Activated T-helper 2 cell treated with anti-CD3 and anti-CD28 coated beads, Interferon-gamma antibody, Interleukin-2, Interleukin-4, amounts not matched to agents 10 μg/mL and 5 μg/mL and 100 μg/mL, durations not matched to agents 14 hours and 24 hours and 36 hours (primary cell): ENCODE results near the gene CFAP46. TPM values are rescaled to one million over a fixed set of nuclear protein-coding genes. Genes with fewer than 3 reads are reported as not detected.

Source experiments
- DNase-seq: peaks from one replicate; pipeline ENCODE4 v3.0.0; 2021; ENCODE audit warnings: low spot score
- H3K27ac Mint-ChIP-seq: one replicate; pipeline ENCODE4 v1.8.0; 2021; ENCODE audit warnings: mixed read lengths
- H3K27me3 Mint-ChIP-seq: one replicate; pipeline ENCODE4 v1.8.0; 2021; ENCODE audit warnings: low read depth, mixed read lengths
- H3K36me3 Mint-ChIP-seq: one replicate; pipeline ENCODE4 v1.8.0; 2021; ENCODE audit warnings: low read depth, mixed read lengths
- H3K4me1 Mint-ChIP-seq: one replicate; pipeline ENCODE4 v1.8.0; 2021; ENCODE audit warnings: low read depth, mixed read lengths
- H3K4me3 Mint-ChIP-seq: one replicate; pipeline ENCODE4 v1.8.0; 2021; ENCODE audit warnings: low read depth, mild to moderate bottlenecking, moderate library complexity, mixed read lengths
- H3K9me3 Mint-ChIP-seq: one replicate; pipeline ENCODE4 v1.8.0; 2021; ENCODE audit warnings: mixed read lengths
- intact Hi-C: fragments of 100-400 bp; cut with micrococcal nuclease; formaldehyde crosslinking; loops from one replicate; pipeline ENCODE4 v1.15.1; 2023
- total RNA-seq: library from RNA; stranded (reverse); gene quantifications from 2 replicates; pipeline ENCODE4 v1.2.3, GENCODE V29; 2022

Gene CFAP46
- total RNA-seq, 1 donor from 2014 or later: not detected

DNA sequence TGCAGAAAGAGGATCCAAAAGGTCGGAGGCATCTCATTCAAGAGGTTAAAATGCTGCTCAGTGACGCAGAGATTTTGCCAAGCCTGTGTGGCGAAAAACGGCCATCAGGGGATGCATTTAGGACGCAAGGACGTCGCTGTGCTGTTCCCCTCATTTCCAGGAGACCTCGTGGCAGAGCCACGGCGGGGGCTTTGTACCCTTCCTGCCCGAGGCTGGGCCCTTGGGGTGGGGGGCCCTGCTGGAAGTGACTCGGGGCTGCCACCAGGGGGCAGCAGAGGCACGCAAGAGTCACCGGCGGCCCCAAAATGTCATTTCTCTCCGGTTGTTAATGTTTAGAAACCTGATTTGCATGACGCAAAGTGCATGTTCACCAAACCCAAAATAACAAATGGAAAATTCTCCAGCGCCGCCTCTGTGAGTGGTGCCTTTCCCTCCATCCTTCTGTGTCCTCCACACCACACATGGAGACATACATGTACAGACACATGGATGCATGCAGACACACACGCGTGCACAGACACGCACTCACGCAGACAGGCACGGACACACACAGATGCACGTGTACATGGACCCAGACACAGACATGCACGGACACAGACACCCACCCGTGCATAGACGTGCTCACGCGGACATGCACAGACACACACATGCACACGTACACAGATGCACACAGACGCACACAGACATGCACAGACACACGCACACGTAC lies 105.4 kb downstream of the CFAP46 start:
- intact Hi-C loops: no loop called here
- no peaks in the 10 kb centered on the region for H3K36me3 Mint-ChIP-seq
- H3K4me3 Mint-ChIP-seq: no peak overlapping the region

DNA sequence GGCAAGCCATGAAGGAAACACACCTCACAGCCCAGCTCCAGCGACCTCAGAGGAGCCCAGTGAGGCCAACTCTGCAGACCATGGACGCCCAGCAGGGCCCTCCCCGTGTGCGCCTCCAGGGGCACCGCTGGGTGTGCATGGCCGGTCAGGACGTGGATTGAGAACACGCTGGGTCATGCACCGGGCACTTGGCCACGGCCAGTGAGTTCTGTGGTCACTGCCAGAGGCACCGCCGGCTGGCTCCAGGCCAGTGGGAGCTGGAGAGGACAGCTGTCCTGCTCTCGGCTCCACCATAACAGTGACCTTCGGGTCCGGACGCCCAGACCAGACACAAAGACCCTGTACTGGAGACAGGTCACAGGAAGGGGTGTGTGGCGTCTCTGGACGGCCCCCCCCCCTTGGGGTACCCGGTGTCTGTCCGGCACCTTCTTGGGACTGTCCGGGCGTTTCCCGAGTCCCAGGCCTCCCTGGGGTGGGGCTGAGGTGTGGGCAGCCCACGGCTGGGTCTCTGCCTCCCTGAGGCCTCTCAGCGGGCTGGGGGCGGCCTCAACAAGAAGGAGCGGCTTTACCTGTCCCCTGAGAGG lies 106.0 kb downstream of the CFAP46 start:
- DNase-seq: no peak
- H3K36me3 Mint-ChIP-seq: no peaks in the 10 kb centered on the region
- H3K4me3 Mint-ChIP-seq: no peak overlapping the region
- no peaks in the 10 kb centered on the region for H3K4me1 Mint-ChIP-seq
- intact Hi-C loops: no loop called here
- H3K27ac Mint-ChIP-seq: no peak overlapping the region
- no peaks in the 10 kb centered on the region for H3K9me3 Mint-ChIP-seq
- H3K27me3 Mint-ChIP-seq: peaks cover 2% of the 10 kb centered on the region

More for the DNA sequence above, 105.4 kb downstream of the CFAP46 start:
- Mint-ChIP-seq H3K27me3 (no peaks in the 10 kb centered on the region), H3K9me3 (peaks cover 2% of the 10 kb centered on the region), H3K27ac (no peak overlapping the region), H3K4me1 (no peaks in the 10 kb centered on the region)
- DNase-seq: no peak

DNA sequence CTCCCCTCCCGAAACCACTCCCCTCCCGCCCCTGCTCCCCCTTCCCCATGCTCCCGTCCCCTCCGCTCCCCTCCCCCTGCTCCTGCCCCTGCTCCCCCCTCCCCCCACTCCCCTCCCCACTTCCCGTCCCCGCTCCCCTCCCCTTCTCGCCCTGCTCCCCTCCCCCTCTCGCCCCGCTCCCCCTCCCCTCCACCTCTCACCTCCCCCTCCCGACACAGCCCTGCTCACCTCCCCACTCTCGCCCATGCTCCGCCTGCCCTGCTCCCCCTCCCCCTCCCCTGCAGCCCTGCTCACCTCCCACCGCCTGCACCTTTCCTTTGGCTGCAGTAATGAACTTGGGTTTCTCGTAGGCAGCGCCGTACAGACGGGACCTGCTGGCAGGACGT lies 106.5 kb downstream of the CFAP46 start:
- Mint-ChIP-seq H3K9me3 (no peaks in the 10 kb centered on the region), H3K4me1 (no peaks in the 10 kb centered on the region), H3K27me3 (peaks cover 2% of the 10 kb centered on the region), H3K27ac (no peak overlapping the region), H3K4me3 (no peak overlapping the region), H3K36me3 (no peaks in the 10 kb centered on the region)
- intact Hi-C loops: no loop called here
- DNase-seq: no peak

DNA sequence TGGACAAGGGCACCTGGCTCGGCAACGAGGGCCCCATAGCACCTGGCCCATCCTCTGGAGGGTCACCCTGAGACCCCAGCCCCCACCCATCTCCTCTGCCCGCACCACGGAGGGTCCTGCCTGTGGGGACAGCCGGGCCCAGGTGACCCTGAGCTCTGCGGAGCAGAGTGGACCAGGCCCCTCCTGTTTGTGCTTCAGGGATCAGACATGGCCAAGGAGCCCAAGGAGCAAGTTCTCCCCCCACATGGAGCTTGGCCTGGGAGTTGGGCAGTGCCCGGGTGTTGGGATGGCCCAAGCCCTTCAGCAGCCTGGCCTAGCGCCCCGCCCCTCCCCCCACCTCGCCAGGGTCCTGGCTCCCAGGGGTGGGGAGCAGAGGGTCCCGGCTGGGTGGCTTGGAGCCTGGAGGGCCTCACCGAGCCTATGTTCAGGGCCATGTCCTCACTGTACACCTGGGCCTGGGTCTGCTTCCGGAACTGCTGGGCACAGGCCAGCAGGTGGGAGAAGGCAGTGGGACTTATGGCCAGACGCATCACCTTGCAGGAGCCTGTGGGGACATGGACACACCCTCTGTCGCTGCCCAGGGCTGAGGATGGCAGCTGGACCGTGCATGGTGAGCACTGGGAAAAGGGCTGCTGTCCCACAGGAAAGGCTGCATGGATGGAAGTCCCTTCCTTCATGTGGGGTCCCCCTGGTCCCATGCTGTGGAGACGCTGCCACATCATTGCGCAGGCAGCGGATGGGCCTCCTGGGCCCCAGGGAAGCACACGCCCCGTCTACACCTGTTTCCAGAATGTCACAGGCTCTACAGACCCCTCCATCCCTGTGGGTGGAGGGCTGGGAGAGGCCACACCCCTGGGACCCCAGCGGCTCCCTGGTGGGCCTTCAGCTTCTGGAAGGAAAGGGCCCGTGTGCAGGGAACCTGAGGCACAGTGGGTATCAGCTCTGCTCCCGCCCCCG lies 107.2 kb downstream of the CFAP46 start:
- no peak for DNase-seq

DNA sequence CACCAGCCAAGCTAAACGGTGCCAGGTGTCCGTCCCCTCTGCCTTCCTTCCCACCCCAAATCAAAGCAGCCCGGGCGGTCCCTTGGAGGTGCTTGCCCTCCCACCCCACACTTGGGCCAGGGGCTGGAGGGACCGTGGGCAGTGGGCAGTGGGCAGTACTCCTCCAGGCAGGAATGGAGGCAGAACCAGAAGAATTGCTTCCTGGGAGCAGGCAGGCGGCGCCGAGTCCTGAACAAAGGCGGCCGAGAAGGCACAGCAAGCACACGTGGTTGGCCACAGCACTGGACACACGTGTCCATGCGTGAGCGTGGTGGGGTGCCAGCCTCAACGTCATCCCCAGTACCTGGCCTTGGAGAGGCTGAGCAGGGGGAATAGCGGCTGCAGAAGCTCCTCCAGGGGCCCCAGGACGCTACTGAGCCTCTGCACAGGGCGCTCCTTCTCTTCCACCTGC lies 108.0 kb downstream of the CFAP46 start:
- intact Hi-C loops: no loop called here

More for the DNA sequence above, 107.2 kb downstream of the CFAP46 start:
- Mint-ChIP-seq H3K4me1 (no peaks in the 10 kb centered on the region), H3K4me3 (no peak overlapping the region), H3K27ac (no peak overlapping the region), H3K9me3 (no peaks in the 10 kb centered on the region), H3K36me3 (no peaks in the 10 kb centered on the region), H3K27me3 (peaks cover 2% of the 10 kb centered on the region)
- intact Hi-C loops: no loop called here

DNA sequence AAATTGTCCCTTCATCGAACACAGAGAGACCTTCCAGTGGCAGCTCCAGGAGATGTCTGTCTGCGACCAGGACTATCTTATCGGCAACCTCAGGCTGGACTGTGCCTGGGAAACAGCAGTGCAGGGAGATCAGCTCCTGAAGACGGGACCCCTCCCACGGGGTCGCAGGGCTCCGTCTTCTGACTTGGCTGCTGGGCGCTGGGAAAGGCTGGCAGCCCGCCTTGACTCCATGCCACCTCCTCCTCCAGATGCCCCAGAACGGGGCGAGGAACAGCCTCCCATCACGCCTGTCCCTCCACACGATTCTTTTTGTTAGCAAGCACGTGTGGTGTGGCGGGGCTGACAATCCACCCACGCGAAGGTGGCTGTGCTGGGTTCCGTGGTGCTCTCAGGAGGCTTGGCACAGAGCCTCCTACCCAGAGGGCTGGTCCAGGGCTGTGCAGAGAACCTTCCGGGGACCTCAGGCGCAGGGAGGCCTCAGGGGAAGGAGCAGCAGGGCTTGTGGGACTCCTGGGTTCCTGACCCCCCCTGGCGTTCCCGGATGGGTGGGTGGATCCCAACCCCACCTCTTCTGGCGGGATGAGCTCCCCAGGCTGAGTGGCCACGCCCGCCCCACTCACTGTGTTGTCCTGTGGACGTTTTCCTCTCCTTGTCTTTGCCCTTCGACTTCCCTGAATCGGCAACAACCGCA lies 108.8 kb downstream of the CFAP46 start:
- Mint-ChIP-seq H3K27me3 (peaks cover 2% of the 10 kb centered on the region), H3K9me3 (no peaks in the 10 kb centered on the region), H3K4me1 (no peaks in the 10 kb centered on the region), H3K27ac (no peak overlapping the region), H3K4me3 (no peak overlapping the region), H3K36me3 (no peaks in the 10 kb centered on the region)
- no peak for DNase-seq
- intact Hi-C loops: no loop called here

More for the DNA sequence above, 108.0 kb downstream of the CFAP46 start:
- Mint-ChIP-seq H3K36me3 (no peaks in the 10 kb centered on the region), H3K27me3 (peaks cover 2% of the 10 kb centered on the region), H3K4me3 (no peak overlapping the region), H3K27ac (no peak overlapping the region), H3K4me1 (no peaks in the 10 kb centered on the region), H3K9me3 (no peaks in the 10 kb centered on the region)
- no peak for DNase-seq

DNA sequence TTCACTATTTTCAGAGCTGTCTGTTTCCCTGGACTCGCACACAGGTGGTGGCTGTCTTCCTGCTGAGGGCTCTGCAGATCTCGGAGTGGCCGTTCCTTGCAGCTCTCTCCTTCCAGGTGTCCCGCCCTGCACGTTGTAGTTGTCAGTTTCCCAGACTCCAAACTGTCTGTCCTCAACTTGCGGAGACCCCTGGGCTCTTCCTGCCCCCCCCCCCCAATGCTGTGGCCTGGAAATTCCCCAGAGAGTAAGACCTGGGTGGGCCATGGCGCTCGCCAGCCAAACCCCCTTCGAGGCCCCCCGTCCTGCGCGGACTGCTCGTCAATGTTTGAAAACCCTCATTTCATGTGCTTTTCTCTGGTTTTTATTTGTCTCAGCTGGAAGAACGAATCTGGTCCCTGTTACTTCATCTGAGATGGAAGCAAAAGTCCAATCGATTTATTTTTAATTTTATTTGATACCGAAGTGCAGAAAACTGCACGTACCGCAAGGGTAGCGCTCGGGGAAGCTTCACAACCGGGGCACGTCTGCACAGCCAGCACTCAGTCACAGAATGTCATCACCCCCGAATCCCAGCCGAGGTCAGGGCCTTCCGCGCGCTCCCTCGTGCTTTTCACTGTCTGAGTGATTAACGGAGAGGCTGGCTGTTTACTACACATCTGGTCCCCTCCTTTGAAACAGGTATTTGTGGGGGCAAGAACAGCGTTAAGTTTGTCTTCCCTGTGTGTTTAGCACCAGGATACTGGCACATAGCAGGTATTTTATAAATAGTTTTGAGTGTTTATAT lies 110.0 kb downstream of the CFAP46 start:
- intact Hi-C loops: no loop called here

DNA sequence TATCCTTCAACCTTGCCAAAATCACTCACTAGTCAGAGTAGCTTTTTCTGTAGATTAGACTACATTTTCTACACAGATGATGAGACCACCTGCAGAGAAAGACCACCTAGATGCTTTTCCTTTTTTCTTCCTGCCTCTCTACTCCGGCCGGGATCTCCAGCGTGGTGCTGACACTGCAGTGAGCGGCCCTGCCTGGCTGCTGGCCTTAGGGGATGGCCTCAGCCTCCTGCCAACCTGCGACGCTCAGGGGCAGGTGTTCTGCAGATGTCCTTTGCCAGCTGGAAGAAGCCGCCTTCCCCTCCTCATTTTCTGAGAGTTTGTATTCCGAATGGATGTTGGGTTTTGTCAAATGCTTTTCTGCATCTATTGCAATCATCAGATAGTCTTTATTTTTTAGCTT lies 113.0 kb downstream of the CFAP46 start:
- Mint-ChIP-seq H3K4me3 (no peak overlapping the region), H3K4me1 (no peaks in the 10 kb centered on the region), H3K9me3 (peaks cover 9% of the 10 kb centered on the region), H3K27ac (no peak overlapping the region), H3K27me3 (peaks cover 2% of the 10 kb centered on the region), H3K36me3 (no peaks in the 10 kb centered on the region)
- intact Hi-C loops: no loop called here
- DNase-seq: no peak

More for the DNA sequence above, 110.0 kb downstream of the CFAP46 start:
- Mint-ChIP-seq H3K27ac (no peak overlapping the region), H3K27me3 (peaks cover 2% of the 10 kb centered on the region), H3K9me3 (peaks cover 9% of the 10 kb centered on the region), H3K4me1 (no peaks in the 10 kb centered on the region), H3K36me3 (no peaks in the 10 kb centered on the region), H3K4me3 (no peak overlapping the region)
- no peak for DNase-seq

DNA sequence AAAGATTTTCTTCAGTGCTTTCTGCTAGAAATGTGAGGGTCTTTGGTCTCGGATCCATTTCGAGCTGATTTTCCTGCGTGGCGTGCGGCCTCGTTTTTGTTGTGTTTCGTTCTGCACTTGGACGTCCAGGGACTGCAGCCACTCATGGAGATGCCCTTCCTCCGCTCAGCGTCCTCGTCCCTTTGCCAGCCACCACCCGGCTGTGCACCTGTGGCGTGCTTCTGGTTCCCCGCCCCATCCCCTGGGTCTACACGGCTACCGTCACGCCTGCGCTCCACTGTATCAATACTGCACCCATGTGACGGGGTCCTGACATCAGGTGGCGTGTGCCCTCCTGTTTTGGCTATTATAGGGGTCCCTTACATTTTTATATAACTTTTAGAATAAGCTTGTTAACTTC lies 113.7 kb downstream of the CFAP46 start:
- H3K36me3 Mint-ChIP-seq: no peaks in the 10 kb centered on the region
- intact Hi-C loops: no loop called here
- H3K27ac Mint-ChIP-seq: no peak overlapping the region
- H3K4me1 Mint-ChIP-seq: no peaks in the 10 kb centered on the region
- H3K27me3 Mint-ChIP-seq: peaks cover 2% of the 10 kb centered on the region
- peaks cover 9% of the 10 kb centered on the region for H3K9me3 Mint-ChIP-seq
- no peak overlapping the region for H3K4me3 Mint-ChIP-seq
- DNase-seq: no peak

DNA sequence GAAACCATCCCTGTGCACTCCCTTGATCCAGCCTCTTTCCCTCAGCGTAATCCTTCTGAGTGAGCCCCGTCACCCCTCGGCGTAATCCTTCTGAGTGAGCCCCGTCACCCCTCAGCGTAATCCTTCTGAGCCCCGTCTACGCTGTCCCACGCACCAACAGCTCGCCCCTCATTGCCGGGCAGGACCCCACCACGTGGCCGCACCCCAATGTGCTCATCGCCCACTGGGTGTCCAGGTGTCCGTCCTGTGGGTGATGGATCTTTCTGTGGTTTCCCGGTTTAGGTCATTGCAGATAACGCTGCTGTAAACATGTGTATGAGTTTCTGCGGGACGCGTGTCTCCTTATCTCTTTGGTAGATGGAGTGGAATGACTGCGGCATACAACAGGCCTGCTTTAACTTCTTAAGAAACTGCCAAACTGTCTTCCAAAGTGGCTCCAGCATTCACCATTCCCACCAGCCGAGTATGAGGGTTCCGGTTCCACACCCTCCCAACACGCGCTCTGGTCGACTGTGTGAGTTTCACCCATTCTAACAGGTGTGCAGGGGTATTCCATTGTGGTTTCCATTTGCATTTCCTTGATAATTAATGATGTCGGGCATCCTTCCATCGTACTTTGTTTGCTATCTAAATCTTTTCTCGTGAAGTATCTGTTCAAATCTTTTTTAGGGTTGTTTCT lies 114.4 kb downstream of the CFAP46 start:
- Mint-ChIP-seq H3K9me3 (peaks cover 9% of the 10 kb centered on the region), H3K4me1 (no peaks in the 10 kb centered on the region), H3K4me3 (no peak overlapping the region), H3K27ac (no peak overlapping the region), H3K27me3 (peaks cover 2% of the 10 kb centered on the region), H3K36me3 (no peaks in the 10 kb centered on the region)
- intact Hi-C loops: no loop called here
- no peak for DNase-seq

DNA sequence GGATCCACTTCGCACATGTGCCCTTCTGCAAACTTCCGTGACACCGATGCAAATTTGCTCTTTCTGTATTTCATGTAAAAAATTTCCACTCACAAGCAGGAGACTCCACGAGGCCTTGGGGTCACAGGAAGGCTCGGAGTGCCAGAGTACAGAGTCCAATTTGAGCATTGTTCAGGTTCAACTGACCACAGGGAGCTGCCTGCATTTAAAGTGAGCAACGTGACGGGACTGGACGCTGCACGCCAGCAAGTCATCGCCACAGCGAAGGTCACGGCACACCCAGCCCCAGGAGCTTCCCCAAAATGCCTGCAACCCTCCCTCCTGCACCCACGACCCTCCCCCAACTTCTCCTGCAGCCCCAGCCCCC lies 115.0 kb downstream of the CFAP46 start:
- intact Hi-C loops: no loop called here
- peaks cover 9% of the 10 kb centered on the region for H3K9me3 Mint-ChIP-seq
- no peaks in the 10 kb centered on the region for H3K4me1 Mint-ChIP-seq
- no peak overlapping the region for H3K4me3 Mint-ChIP-seq
- DNase-seq: no peak
- no peak overlapping the region for H3K27ac Mint-ChIP-seq
- H3K27me3 Mint-ChIP-seq: peaks cover 2% of the 10 kb centered on the region
- no peaks in the 10 kb centered on the region for H3K36me3 Mint-ChIP-seq
